A673 (cell line): ENCODE data around the gene BMP8B.

Experiments
- CTCF ChIP-seq: fragments of 300-800, 200-600 bp; sonication (generic); conservative IDR thresholded peaks from 2 replicates; pipeline ENCODE4 v1.5.1; 2017; ENCODE audit warnings: low read depth, mild to moderate bottlenecking, antibody characterized with exemption, low read length, moderate library complexity, mixed read lengths
- EZH2 ChIP-seq: fragments of 200-600 bp; sonication (generic); IDR thresholded peaks from 2 replicates; pipeline ENCODE4 v1.6.1; 2017; ENCODE audit warnings: borderline replicate concordance, low read depth, mild to moderate bottlenecking, mixed read lengths, antibody characterized with exemption, low read length; ENCODE audit not compliant: poor library complexity, severe bottlenecking

DNA sequence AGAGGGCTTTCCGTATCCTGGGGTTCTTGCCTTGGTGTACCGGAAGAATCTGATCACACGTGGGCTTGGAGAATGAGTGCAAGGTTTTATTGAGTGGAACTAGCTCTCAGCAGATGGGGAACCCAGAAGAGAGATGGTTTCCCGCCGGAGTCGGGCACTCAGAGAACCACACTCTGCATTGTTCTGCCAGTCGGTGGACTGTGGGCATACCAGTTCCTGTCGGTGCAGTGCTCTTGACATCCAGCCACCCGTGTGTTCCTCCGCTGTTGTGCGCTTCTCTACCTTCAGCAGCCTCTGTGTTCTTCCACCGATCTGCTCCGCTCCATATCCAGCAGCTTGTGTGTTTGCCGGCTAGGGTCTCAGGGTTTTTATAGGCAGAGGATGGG lies 60.7 kb downstream of the BMP8B start:
- TF ChIP-seq CTCF (no peak), EZH2 (no peak)
